Neural cell (in vitro differentiated cells): ENCODE results near the gene SGCE. TPM values are rescaled to one million over a fixed set of nuclear protein-coding genes. Genes with fewer than 3 reads are reported as not detected.

ENCODE experiments used
- H2AFZ ChIP-seq: fragments of 200-600, 300-800 bp; sonication (generic), shearing (Covaris generic); 2 replicates; pipeline ENCODE4 v1.6.0; 2014; ENCODE audit warnings: low read depth, mild to moderate bottlenecking, antibody characterized with exemption, low read length, moderate library complexity
- H3F3A ChIP-seq: fragments of 200-600 bp; shearing (Covaris generic); 2 replicates; pipeline ENCODE4 v1.6.1; 2016; ENCODE audit warnings: mild to moderate bottlenecking, moderate library complexity, mixed read lengths, antibody characterized with exemption, low read length; ENCODE audit not compliant: insufficient read depth, poor library complexity, severe bottlenecking
- H3K27ac ChIP-seq: fragments of 200-600, 300-800 bp; sonication (generic), shearing (Covaris generic); 2 replicates; pipeline ENCODE4 v1.5.1; 2014; ENCODE audit warnings: mild to moderate bottlenecking, low read length, moderate library complexity
- H3K27me3 ChIP-seq: fragments of 300-800, 200-600 bp; sonication (generic), shearing (Covaris generic); 2 replicates; pipeline ENCODE4 v1.6.0; 2014; ENCODE audit warnings: mild to moderate bottlenecking, low read depth, low read length, moderate library complexity; ENCODE audit not compliant: insufficient read depth
- H3K36me3 ChIP-seq: fragments of 300-800, 200-600 bp; sonication (generic), shearing (Covaris generic); 2 replicates; pipeline ENCODE4 v1.5.1; 2014; ENCODE audit warnings: mild to moderate bottlenecking, antibody characterized with exemption, low read length, moderate library complexity; ENCODE audit not compliant: insufficient read depth
- H3K4me2 ChIP-seq: fragments of 300-800, 200-600 bp; sonication (generic), shearing (Covaris generic); 2 replicates; pipeline ENCODE4 v1.6.0; 2014; ENCODE audit warnings: mild to moderate bottlenecking, low read length
- H3K4me3 ChIP-seq: fragments of 300-800, 200-600 bp; sonication (generic), shearing (Covaris generic); 2 replicates; pipeline ENCODE4 v1.5.1; 2014; ENCODE audit warnings: mild to moderate bottlenecking, low read length, moderate library complexity
- H3K79me2 ChIP-seq: fragments of 200-600 bp; shearing (Covaris generic); replicated peaks from 2 replicates; pipeline ENCODE4 v1.6.0; 2014; ENCODE audit warnings: mild to moderate bottlenecking, low read length, moderate library complexity; ENCODE audit not compliant: insufficient read depth
- H3K9ac ChIP-seq: fragments of 300-800, 200-600 bp; sonication (generic), shearing (Covaris generic); 2 replicates; pipeline ENCODE4 v1.6.1; 2016; ENCODE audit warnings: mild to moderate bottlenecking, low read length, mixed read lengths
- H3K9me2 ChIP-seq: fragments of 200-600 bp; shearing (Covaris generic); 2 replicates; pipeline ENCODE4 v1.6.1; 2016; ENCODE audit warnings: mild to moderate bottlenecking, low read length, mixed read lengths; ENCODE audit not compliant: insufficient read depth
- H3K9me3 ChIP-seq: fragments of 200-600, 300-800 bp; sonication (generic), shearing (Covaris generic); 2 replicates; pipeline ENCODE4 v1.6.1; 2016; ENCODE audit warnings: mild to moderate bottlenecking, mixed run types, low read length, moderate library complexity, mixed read lengths
- H4K20me1 ChIP-seq: fragments of 200-600 bp; shearing (Covaris generic); 2 replicates; pipeline ENCODE4 v1.6.1; 2016; ENCODE audit warnings: mild to moderate bottlenecking, mixed run types; ENCODE audit not compliant: insufficient read depth
- CTCF ChIP-seq: fragments of 450-650 bp; IDR thresholded peaks from 2 replicates; pipeline ENCODE4 v1.5.1; 2014; ENCODE audit warnings: antibody characterized with exemption, mild to moderate bottlenecking, moderate library complexity; ENCODE audit not compliant: poor library complexity, severe bottlenecking
- EP300 ChIP-seq: fragments of 450-650 bp; conservative IDR thresholded peaks from 2 replicates; pipeline ENCODE4 v1.6.1; 2014; ENCODE audit warnings: antibody characterized with exemption, mild to moderate bottlenecking, moderate library complexity; ENCODE audit not compliant: poor library complexity, severe bottlenecking
- EZH2 ChIP-seq: fragments of 200-600, 300-800 bp; shearing (Covaris generic), sonication (generic); IDR thresholded peaks from 2 replicates; pipeline ENCODE4 v1.6.1; 2014; ENCODE audit warnings: antibody characterized with exemption, low read length, borderline replicate concordance, mild to moderate bottlenecking; ENCODE audit not compliant: insufficient read depth, poor library complexity, severe bottlenecking
- MXI1 ChIP-seq: fragments of 450-650 bp; conservative IDR thresholded peaks from 2 replicates; pipeline ENCODE4 v1.6.1; 2014; ENCODE audit warnings: antibody characterized with exemption, mild to moderate bottlenecking; ENCODE audit not compliant: poor library complexity, severe bottlenecking
- POLR2AphosphoS5 ChIP-seq: IDR thresholded peaks from 2 replicates; pipeline ENCODE4 v1.6.1; 2012
- RAD21 ChIP-seq: fragments of 450-650 bp; conservative IDR thresholded peaks from 2 replicates; pipeline ENCODE4 v1.6.1; 2014; ENCODE audit warnings: antibody characterized with exemption, mild to moderate bottlenecking, moderate library complexity
- SMC3 ChIP-seq: fragments of 450-650 bp; conservative IDR thresholded peaks from 2 replicates; pipeline ENCODE4 v1.6.1; 2014; ENCODE audit warnings: antibody characterized with exemption, mild to moderate bottlenecking, moderate library complexity; ENCODE audit not compliant: poor library complexity
- TAF1 ChIP-seq: IDR thresholded peaks from 2 replicates; pipeline ENCODE4 v1.6.1; 2012; ENCODE audit warnings: low read depth
- polyA plus RNA-seq: library from polyadenylated mRNA; depleted of rRNA; stranded (reverse); fragments of >200 nt; gene quantifications from 2 replicates; pipeline ENCODE4 v1.2.3, GENCODE V29; 2014
- TF ChIP-seq, protein P1 (sequence below): IDR thresholded peaks from 2 replicates; pipeline ENCODE4 v1.6.1; 2012; ENCODE audit warnings: borderline replicate concordance

The SGCE gene
- polyA plus RNA-seq, 1 donor from 2014 or later: 94.6 TPM

GRCh38 chr7:94588075-94588474 is 67.9 kb downstream of the SGCE start (continued):
- TF ChIP-seq TAF1 (no peak), SMC3 (no peak)

DNA sequence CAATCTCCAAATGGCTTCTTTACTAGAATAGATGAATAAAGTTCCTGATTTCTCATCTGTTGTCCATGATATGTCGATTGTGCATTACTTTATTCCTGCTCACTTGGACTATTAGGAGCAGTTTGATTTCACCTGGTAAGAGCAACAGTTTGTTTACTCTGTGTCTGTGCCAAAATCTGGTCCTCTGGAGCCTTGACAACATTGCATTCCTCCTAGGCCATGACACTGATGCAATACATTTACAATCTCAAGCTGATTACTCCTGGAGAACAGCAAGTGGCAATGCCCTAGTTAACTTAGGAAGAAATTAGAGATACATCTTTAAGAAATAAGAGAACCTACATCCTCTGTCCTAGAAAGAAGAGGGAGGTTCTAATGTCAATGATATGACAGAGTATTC is 71.8 kb downstream of the SGCE start:
- no peak overlapping the region for H3K4me2 ChIP-seq

DNA sequence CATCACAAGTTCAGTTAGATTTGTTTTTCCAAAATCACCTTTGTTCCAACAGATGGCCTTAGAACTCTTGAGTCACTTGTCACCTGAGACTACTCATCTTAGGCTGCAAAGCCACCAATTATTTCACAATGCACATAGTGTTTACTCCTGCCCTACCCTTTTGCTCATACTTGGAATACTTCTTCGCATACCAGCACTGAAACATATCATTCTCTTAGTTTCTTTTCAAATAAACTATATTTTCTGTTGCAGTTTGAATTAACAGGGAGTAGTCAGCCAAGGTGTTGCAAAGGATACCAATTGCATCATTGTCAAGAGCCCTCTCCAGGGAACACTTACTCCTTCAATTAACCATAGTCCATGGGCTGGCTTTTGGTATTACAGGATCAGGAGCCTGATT is 75.3 kb downstream of the SGCE start:
- no peaks in the 10 kb centered on the region for H3K9me3 ChIP-seq
- H3K9me2 ChIP-seq: no peaks in the 10 kb centered on the region
- no peak overlapping the region for H3K9ac ChIP-seq
- no peak overlapping the region for H3K4me3 ChIP-seq
- no peaks in the 10 kb centered on the region for H4K20me1 ChIP-seq
- H3K27me3 ChIP-seq: no peaks in the 10 kb centered on the region
- no peak overlapping the region for H2AFZ ChIP-seq
- TF ChIP-seq TAF1: no peak
- TF ChIP-seq SMC3: no peak
- no peaks in the 10 kb centered on the region for H3F3A ChIP-seq
- no peaks in the 10 kb centered on the region for H3K79me2 ChIP-seq
- no peaks in the 10 kb centered on the region for H3K36me3 ChIP-seq
- H3K27ac ChIP-seq: no peak overlapping the region
- H3K4me2 ChIP-seq: no peak overlapping the region

More for the DNA sequence above, 71.8 kb downstream of the SGCE start:
- no peaks in the 10 kb centered on the region for H4K20me1 ChIP-seq
- peaks cover 2% of the 10 kb centered on the region for H3K36me3 ChIP-seq
- no peaks in the 10 kb centered on the region for H3F3A ChIP-seq
- H3K9me2 ChIP-seq: no peaks in the 10 kb centered on the region
- H3K4me3 ChIP-seq: no peak overlapping the region
- no peak overlapping the region for H3K27ac ChIP-seq
- no peak overlapping the region for H2AFZ ChIP-seq
- no peaks in the 10 kb centered on the region for H3K27me3 ChIP-seq
- H3K9me3 ChIP-seq: no peaks in the 10 kb centered on the region
- H3K9ac ChIP-seq: no peak overlapping the region
- no peak for TF ChIP-seq TAF1
- TF ChIP-seq SMC3: no peak
- TF ChIP-seq EZH2: no peak
- TF ChIP-seq MXI1: no peak
- TF ChIP-seq RAD21: no peak
- no peak for TF ChIP-seq EP300
- TF ChIP-seq CTCF: no peak
- TF ChIP-seq, protein P1, sequence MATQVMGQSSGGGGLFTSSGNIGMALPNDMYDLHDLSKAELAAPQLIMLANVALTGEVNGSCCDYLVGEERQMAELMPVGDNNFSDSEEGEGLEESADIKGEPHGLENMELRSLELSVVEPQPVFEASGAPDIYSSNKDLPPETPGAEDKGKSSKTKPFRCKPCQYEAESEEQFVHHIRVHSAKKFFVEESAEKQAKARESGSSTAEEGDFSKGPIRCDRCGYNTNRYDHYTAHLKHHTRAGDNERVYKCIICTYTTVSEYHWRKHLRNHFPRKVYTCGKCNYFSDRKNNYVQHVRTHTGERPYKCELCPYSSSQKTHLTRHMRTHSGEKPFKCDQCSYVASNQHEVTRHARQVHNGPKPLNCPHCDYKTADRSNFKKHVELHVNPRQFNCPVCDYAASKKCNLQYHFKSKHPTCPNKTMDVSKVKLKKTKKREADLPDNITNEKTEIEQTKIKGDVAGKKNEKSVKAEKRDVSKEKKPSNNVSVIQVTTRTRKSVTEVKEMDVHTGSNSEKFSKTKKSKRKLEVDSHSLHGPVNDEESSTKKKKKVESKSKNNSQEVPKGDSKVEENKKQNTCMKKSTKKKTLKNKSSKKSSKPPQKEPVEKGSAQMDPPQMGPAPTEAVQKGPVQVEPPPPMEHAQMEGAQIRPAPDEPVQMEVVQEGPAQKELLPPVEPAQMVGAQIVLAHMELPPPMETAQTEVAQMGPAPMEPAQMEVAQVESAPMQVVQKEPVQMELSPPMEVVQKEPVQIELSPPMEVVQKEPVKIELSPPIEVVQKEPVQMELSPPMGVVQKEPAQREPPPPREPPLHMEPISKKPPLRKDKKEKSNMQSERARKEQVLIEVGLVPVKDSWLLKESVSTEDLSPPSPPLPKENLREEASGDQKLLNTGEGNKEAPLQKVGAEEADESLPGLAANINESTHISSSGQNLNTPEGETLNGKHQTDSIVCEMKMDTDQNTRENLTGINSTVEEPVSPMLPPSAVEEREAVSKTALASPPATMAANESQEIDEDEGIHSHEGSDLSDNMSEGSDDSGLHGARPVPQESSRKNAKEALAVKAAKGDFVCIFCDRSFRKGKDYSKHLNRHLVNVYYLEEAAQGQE: no peak
- TF ChIP-seq POLR2AphosphoS5: no peak
- H3K79me2 ChIP-seq: no peaks in the 10 kb centered on the region
